Measurements from ENCODE around the gene INF2.

GRCh38 chr14:104718147-104718546, 28.7 kb downstream of the INF2 start:
- TF ChIP-seq POLR2A (IDR thresholded peaks at IDR 0.05) (no peak), CTCF (IDR thresholded peaks at IDR 0.05) (no peak)

Measured in gastroesophageal sphincter (tissue), 3 donors.